ENCODE measurements around the gene SNX8. TPM values are rescaled to one million over a fixed set of nuclear protein-coding genes. Genes with fewer than 3 reads are reported as not detected.

Gene SNX8
- total and polyA plus RNA-seq, 2 donors (not counting 3 experiments of a cell fraction or from before 2014, with no cell fraction given), result 24.5 to 50.3 TPM

- H3K9me3 ChIP-seq (replicated peaks; ENCODE audit: control insufficient read depth, insufficient read depth, low read length), result no peaks in the 10 kb centered on the region
- intact Hi-C loops (cut with micrococcal nuclease), result no loop called here
- TF ChIP-seq FOS (IDR thresholded peaks at IDR 0.05; ENCODE audit: borderline replicate concordance, insufficient read depth, low read length), result no peak
- TF ChIP-seq JUN (IDR thresholded peaks at IDR 0.05; ENCODE audit: borderline replicate concordance, insufficient read depth, insufficient read length, low read depth), result no peak
- TF ChIP-seq GATA2 (IDR thresholded peaks at IDR 0.05; ENCODE audit: insufficient read depth, insufficient read length, low read depth, low read length), result no peak
- TF ChIP-seq CTCF (IDR thresholded peaks at IDR 0.05; ENCODE audit: extremely low read depth in 1 of 2, insufficient read depth in 1 of 2, low read depth in 1 of 2, low read length in 2 of 2), result no peak
- TF ChIP-seq POLR2A (IDR thresholded peaks at IDR 0.05; ENCODE audit: low read depth, low read length), result no peak
- no peak for TF ChIP-seq EZH2 (IDR thresholded peaks at IDR 0.05; ENCODE audit: borderline replicate concordance, low read depth, low read length, severe bottlenecking)
- no peak for TF ChIP-seq MAX (IDR thresholded peaks at IDR 0.05; ENCODE audit: insufficient read depth, insufficient read length)
- TF ChIP-seq POLR2AphosphoS5 (IDR thresholded peaks at IDR 0.05; ENCODE audit: insufficient read depth, low read depth, low read length), result no peak
- no peak for TF ChIP-seq MYC (IDR thresholded peaks at IDR 0.05; ENCODE audit: low read depth, low read length)
- no peak overlapping the region for H3K4me3 ChIP-seq (replicated peaks in 1 of 3; ENCODE audit: insufficient read depth in 1 of 3, low read depth in 1 of 3, low read length in 3 of 3)
- no peak for DNase-seq (ENCODE audit: low read depth, low spot score)
- no peak overlapping the region for H3K27ac ChIP-seq (ENCODE audit: insufficient read depth, low read depth, low read length)
- H3K79me2 ChIP-seq (ENCODE audit: control insufficient read depth, insufficient read depth, low read length), result no peaks in the 10 kb centered on the region
- POLR2A ChIA-PET, result no interaction called here
- CTCF ChIA-PET, result interaction anchor here (1.4 kb wide), 1 partner anchor 21 kb away, joined by 3 read pairs; no protein-coding TSS in a partner anchor
- no peaks in the 10 kb centered on the region for H3K9me1 ChIP-seq (replicated peaks; ENCODE audit: control insufficient read depth, extremely low read depth, insufficient read depth, low read length)
- no peaks in the 10 kb centered on the region for H3K27me3 ChIP-seq (ENCODE audit: control insufficient read depth in 2 of 2, insufficient read depth in 2 of 2, low read length in 2 of 2)
- H3K4me2 ChIP-seq (ENCODE audit: insufficient read depth, low read length), result no peak overlapping the region
- H3K9ac ChIP-seq (replicated peaks; ENCODE audit: extremely low read depth, insufficient read depth, low read length), result no peak overlapping the region
- H3K4me1 ChIP-seq (ENCODE audit: control insufficient read depth, extremely low read depth, insufficient read depth, low read length), result no peaks in the 10 kb centered on the region
- no peak overlapping the region for H2AFZ ChIP-seq (ENCODE audit: low read depth, low read length)
- H4K20me1 ChIP-seq (replicated peaks; ENCODE audit: control insufficient read depth, extremely low read depth, insufficient read depth, low read length), result no peaks in the 10 kb centered on the region
- FAIRE-seq, result no peak
- dilution Hi-C loops (cut with MboI; ENCODE audit: extremely low pct_ligation_motif_present, low sequenced_read_pairs), result no loop called here
- no TSS peak for BruUV-seq (replicated peaks)
- peaks cover 7 to 37% of the 10 kb centered on the region in 2 experiments for H3K36me3 ChIP-seq (ENCODE audit: control insufficient read depth in 2 of 2, extremely low read depth in 1 of 2, insufficient read depth in 2 of 2, low read length in 2 of 2)
These were observed 98.4 kb downstream of the SNX8 start for GRCh38 chr7:2215851-2216250.

Data from endothelial cell of umbilical vein (primary cell).